GM18858 (cell line): ENCODE data around the gene HOXC12.

Experiments used
- ATAC-seq: cut with Tn5 transposase; IDR thresholded peaks from one replicate; pipeline ENCODE4 v1.9.1; 2021; ENCODE audit not compliant: unreplicated experiment

Gene HOXC12

GRCh38 chr12:53995002-53995377 lies 40.3 kb downstream of the HOXC12 start:
- no peak for ATAC-seq

DNA sequence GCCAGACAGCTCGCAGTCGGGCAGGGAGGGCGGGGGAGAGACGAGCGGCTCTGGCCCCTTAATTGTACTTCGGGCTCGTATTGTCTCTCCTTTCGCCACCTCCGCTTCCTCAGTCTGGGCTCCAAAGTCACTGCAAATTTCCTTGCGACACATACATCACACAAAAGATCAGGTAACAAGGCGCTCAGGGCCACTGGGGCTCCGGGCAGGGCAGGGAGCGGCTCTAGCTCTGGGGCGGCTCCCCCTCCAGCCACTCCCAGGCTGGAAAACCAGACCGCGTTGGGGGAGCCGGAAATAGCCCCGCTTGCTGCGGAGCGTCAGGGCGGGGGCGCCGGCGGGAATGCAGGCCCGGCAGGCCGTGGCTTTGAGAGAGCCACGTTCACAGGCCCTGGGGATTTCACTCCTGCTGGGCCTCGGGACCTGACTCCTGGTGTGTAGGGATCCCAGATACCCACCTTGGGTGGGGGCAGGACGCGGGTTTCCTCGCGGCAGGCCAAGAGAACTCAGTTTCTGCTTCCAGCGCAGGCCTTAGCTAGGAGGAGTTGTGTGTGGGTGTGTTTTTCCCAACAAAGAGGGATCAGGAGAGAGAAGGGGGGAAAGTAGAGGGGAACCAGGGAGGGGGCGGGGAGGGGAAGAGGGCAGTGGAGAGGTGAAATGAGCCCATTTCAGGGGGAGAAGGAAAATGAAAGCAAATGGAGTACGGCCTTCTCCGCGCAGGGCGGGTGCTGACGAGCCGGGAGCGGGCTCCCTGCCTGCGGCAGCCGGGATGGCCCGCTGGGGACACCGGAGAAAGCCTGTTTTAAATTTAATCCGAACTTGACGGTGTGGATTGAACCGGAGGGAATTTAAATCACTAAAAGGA lies 40.9 kb downstream of the HOXC12 start:
- ATAC-seq, result no peak

DNA sequence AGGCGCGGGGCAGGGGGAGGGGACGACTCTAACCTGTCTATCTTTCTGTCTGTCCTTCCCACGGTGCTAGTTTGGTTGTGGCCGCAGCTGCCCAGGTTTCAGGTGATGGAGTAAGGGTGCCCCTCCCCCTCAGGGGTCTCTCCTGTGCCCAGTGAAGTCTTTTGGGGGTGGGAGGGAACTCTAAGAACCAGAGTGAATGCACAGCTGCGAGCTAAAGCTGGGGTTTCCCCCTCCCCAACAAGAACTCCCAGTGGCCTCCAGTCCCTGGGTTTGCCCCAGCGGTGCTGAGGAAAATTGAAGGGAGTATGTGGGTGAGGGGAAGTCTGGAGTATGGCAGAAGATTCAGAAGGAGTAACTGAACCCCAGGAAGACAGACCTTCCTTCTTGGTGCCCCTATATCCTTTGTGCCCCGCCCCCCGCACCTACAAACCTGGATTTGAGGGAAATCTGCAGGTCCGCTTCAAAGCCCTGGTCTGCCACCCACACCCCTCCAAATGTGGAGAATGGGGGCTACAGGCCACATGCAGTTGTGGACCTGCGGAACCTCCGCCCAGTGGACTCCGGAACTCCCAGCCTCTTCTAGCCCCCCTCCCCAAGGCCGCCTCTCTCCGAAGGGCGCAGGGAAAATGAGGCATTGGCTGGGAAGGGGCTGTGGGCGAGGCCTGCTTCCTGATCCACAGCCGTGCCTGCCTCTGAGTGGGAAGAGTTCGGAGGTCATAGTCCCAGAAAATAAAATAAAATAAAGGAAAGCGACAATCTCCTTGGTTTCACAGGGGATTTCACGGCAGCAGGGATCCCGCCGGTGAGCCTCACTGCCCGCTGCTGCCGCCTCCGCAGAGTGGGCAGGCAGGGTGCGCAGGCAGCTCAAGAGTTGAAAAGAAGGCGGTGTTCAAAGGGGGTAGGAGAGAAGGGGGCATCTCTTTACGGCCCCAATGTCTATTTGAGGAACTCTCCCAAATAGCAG lies 41.8 kb downstream of the HOXC12 start:
- ATAC-seq, result no peak

DNA sequence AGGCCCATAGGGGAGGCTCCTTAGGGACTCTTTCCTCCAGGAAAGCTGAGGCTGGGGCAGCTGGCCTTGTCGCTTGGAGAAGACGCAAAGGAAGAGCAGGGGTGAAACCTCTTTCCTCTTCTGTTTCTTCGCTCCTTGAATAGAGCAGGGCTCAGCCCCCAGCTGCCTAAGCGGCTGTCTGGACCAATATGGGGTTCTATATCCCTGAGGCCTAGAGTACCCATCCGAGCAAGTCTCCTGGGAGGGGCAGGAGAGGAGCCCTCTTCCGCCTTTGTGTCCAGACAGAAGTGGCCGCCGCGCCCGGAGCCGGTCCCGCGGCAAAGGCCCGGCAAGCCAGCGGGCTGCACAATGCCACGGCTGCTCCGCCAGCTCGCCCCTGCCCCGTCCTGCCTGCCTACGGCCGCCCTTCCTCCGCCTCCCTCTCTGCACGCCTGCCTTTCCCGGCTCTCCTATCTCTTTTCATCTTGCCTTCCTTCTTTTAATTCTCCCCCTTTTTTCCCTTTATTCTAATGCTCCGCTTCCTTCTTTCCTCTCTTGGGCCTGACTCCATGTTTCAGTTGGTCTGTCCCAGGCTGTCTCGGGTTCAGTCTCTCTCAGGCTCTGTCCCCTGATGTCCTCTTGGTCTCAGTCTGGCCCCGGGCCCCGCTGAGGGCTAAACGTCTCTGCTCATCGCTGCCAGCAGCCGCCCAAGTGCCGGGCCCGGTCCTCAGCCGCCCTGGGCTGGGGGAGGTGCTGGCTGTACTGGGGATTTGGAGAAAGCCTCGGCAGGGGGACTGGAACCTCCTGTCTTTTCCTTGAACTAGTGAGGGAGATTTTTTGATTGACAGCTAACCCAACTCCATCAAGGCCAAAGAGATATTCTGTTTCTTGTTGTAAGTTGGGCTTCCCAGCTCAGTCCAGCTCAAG lies 42.8 kb downstream of the HOXC12 start:
- ATAC-seq, result no peak

- no peak for ATAC-seq
Measured at GRCh38 chr12:53998110-53998899, 43.6 kb downstream of the HOXC12 start.

DNA sequence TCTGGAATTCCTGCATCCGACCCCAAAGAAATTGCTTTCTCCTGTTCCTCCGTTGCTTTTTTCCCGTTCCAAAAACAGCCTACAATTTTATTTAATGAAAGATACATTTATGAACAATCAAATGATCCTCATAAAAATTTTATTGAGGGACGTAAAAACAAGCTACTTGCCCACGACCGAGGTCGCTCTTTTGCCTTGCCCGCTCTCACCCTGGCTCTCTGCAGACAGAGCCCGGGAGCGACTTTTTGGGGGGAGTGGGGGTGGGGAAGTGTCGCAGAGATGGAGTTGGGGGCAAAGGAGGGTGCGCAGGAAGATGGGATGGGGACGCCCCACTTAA lies 44.2 kb downstream of the HOXC12 start:
- ATAC-seq, result no peak

DNA sequence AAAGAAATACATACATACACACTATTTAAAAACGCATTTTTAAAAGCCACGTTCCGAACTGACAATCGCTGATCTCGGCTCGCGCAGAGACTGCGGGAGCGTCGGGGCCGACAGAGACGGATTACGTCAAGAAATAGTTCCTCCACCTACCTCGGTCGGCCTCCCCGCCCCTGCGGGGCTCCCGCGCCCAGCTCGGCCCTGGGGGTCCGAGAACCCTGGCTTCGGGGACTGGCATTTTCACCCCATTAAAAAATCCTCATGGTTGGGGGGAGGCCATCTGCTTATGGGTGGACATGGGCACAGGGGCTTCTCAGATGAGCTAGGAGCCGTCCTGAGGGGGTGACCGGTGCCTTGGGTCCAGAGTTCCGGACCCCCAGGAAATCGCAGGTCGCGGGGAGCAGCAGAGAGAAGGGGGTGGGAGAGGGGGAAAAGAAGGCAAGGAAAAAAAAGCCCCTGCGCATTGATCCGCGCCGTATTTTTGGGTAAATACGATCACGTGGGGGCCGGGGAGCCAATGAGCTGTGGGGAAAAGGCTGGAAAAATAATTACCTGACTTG lies 44.9 kb downstream of the HOXC12 start:
- no peak for ATAC-seq

DNA sequence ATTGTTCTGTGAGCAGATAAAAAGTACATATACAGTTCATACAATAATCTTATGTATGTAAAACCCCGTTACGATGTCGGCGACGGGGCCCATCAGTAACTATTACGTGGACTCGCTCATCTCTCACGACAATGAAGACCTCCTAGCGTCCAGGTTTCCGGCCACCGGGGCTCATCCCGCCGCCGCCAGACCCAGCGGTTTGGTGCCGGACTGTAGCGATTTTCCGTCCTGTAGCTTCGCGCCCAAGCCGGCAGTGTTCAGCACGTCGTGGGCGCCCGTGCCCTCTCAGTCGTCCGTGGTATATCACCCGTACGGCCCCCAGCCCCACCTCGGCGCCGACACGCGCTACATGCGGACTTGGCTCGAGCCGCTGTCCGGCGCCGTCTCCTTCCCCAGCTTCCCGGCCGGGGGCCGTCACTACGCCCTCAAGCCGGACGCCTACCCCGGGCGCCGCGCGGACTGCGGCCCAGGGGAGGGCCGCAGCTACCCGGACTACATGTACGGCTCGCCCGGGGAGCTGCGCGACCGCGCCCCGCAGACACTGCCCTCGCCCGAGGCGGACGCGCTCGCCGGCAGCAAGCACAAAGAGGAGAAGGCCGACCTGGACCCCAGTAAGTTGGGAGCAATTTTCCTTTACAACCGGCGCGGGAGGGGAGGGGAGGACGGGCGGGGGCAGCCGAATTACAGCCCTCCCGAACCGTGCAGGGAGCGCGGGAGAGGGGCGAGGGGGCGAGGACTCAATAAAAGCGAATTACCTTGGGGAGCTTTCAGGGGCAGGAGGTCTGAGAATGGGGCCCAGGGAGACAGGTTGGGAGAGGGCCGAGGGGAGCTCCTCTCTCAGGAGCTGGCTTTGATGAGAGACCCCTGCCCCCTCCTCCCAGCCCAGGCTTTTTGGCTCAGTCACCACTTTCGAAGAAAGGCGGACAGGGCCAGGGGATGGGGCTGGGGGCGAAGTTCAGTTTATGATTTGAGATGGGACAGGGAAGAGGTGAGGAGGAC lies 45.7 kb downstream of the HOXC12 start, which contains the start of gene HOXC9:
TSS of gene HOXC9 (plus strand) at position 46 of the 999 bp plus-strand sequence. CDS start at position 74, 28 bp downstream.
- no peak for ATAC-seq

DNA sequence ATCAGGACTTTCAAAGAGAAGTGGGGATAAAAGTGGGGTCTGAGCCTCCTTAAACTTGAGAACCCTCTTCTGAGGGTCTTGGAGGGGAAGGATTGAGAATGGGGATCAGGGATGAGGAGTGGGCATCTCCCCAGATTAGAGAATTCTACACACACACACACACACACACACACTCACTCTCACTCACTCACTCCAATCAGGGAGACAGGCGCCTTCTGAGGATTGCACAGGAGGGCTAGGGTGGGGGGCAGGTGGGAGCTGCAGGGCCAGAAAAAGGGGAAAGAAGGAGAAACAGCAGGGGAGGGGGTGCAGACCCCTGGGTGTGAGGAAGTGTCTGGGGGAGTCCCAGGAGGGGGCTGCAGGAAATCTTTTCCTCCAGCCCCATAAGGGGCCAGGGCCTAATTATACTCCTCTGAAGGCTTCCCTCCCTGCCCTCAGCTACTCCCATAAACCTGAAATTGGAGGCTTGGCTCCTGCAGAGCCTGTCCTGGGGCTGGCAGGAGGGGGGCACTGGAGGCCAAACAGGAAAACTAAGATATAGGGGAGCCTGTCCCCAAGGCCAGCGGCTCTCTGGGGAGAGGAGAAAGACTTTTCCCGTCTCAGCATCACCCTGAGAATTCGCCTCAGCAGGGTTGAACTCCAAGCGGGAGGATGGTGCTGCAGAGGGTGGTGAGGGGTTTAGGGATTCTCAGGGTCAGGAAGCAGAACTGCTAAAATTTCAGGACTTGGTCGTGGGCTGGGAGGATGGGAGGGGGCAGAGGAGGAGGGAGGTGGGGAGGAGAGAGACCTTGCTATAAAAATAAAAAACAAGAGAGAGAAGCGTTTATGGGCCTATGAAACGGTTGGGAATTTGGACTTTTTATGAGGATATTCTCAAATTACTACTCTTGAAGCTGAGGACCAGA lies 46.8 kb downstream of the HOXC12 start:
- ATAC-seq, result no peak

GRCh38 chr12:54002278-54002914 lies 47.7 kb downstream of the HOXC12 start:
- ATAC-seq, result no peak

GRCh38 chr12:54002915-54003389 lies 48.2 kb downstream of the HOXC12 start:
- ATAC-seq, result no peak

DNA sequence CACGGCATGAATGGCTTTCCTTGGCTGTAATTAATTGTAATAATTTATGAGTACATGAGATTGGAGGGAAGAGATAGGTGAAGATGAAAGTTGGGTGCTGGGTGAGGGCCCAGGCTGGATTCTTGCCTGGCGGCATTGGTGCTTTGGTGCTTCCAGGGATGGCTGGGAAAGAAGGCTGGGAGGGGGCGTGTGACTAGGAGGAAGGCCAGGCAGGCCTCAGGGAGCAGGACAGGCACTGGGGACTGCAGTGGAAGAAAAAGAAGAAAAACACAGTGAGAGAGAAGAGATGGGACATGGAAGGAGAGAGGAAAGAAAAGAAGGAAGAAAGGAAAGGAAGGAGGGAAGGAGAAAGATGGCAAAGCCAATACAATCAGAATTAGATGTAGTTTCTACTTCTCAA lies 48.9 kb downstream of the HOXC12 start:
- no peak for ATAC-seq

DNA sequence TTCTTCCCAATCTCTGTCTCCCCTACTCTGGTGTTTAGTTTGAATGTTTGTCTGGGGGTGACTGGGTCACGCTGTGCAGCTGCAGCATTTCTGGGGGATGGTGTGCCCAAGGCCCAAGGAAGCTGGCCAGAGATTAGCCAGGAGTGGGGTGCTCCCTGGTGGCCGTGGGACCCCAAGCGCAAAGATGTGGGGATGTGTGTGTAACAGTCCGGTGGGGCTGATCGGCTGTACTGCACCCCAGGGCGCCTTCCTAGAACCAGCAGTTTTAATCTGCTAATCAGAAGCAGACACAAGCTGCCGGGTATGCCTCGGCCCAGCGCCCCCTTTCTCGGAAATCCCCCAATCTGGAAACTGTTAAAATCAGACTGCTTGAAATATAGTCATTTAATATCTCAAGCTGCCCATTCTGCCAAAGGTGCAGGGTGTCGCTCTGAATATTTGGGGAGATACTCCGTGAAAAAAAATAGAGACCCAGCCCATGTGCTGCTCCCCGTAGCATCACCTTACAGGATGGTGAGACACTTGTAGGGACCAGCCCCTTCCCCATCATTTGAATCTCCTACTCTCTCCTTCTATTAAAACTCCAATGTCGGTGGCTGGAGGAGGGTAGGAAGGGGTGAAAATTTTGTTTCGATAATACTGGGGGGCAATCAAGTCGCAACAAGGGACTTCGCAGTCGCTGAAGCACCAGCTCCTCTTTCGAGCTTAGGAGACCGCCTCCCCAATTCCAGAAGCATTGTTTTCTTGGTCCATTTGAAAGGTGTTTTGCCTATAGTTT lies 49.5 kb downstream of the HOXC12 start:
- no peak for ATAC-seq

GRCh38 chr12:54004841-54005530 lies 50.3 kb downstream of the HOXC12 start:
- no peak for ATAC-seq

DNA sequence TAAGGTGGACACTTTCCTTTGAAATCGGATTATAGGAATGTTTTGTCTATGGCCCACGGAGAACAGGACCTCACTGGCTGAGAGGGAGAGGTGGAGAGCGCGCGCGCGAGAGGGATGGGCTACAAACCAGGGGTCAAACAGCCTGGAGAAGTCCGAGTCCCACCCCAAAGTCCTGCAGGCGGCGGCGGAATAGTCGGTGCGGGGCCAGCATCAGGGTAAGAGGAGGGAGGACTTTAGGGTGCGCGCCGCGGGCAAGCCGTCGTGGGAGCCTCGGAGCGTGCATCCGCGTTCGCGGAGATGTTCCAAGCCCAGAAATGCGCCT lies 50.8 kb downstream of the HOXC12 start:
- no peak for ATAC-seq
